Caco-2 (cell line): ENCODE data around the gene ALG3. TPM values are rescaled to one million over a fixed set of nuclear protein-coding genes. Genes with fewer than 3 reads are reported as not detected.

Experiments
- BruUV-seq: library from RNA; stranded (reverse); fragments of 400-500 nt; replicated peaks from 2 replicates; lab custom pipeline; 2021; lab: Mats Ljungman, UMichigan
- CTCF ChIA-PET: fragments of 300-600 bp; sonication (Branson Sonifier 250); formaldehyde crosslinking; loops from one replicate; lab custom pipeline; 2022; ENCODE audit warnings: antibody characterized with exemption; lab: Charles Lee
- POLR2A ChIA-PET: fragments of 300-600 bp; sonication (Branson Sonifier 250); formaldehyde crosslinking; loops from one replicate; lab custom pipeline; 2022; ENCODE audit warnings: antibody characterized with exemption; lab: Charles Lee
- DNase-seq, 2 experiments: peaks; one replicate each; pipeline versions ENCODE4 v3.0.0 to v3.0.0-alpha.2; 2020 to 2022
- H3K27me3 ChIP-seq: replicated peaks from 2 replicates; pipeline ENCODE4 v1.6.0; 2011; ENCODE audit warnings: low read length; ENCODE audit not compliant: control insufficient read depth, insufficient read depth
- H3K36me3 ChIP-seq: 2 replicates; pipeline ENCODE4 v1.5.1; 2011; ENCODE audit warnings: low read length; ENCODE audit not compliant: control insufficient read depth, insufficient read depth
- H3K4me1 ChIP-seq: fragments of 250-450 bp; sonication (Bioruptor Pico); 2 replicates; pipeline ENCODE4 v1.5.1; 2020; ENCODE audit warnings: mild to moderate bottlenecking
- H3K4me3 ChIP-seq: 2 replicates; pipeline ENCODE4 v1.5.1; 2011; ENCODE audit warnings: low read depth, mild to moderate bottlenecking, control low read depth, low read length
- H3K9me3 ChIP-seq: fragments of 250-450 bp; sonication (Bioruptor Pico); 2 replicates; pipeline ENCODE4 v1.5.1; 2020; ENCODE audit warnings: mild to moderate bottlenecking, moderate library complexity
- H3K27ac Mint-ChIP-seq: one replicate; pipeline ENCODE4 v1.8.0; 2022; ENCODE audit warnings: mixed read lengths; ENCODE audit not compliant: unreplicated experiment
- H3K27me3 Mint-ChIP-seq: one replicate; pipeline ENCODE4 v1.8.0; 2022; ENCODE audit warnings: mixed read lengths; ENCODE audit not compliant: insufficient read depth, unreplicated experiment
- H3K36me3 Mint-ChIP-seq: one replicate; pipeline ENCODE4 v1.8.0; 2022; ENCODE audit warnings: mild to moderate bottlenecking, mixed read lengths; ENCODE audit not compliant: insufficient read depth, unreplicated experiment
- H3K4me1 Mint-ChIP-seq: one replicate; pipeline ENCODE4 v1.8.0; 2022; ENCODE audit warnings: low read depth, mixed read lengths; ENCODE audit not compliant: unreplicated experiment
- H3K4me3 Mint-ChIP-seq: one replicate; pipeline ENCODE4 v1.8.0; 2022; ENCODE audit warnings: mild to moderate bottlenecking, moderate library complexity, mixed read lengths; ENCODE audit not compliant: unreplicated experiment
- H3K9me3 Mint-ChIP-seq: one replicate; pipeline ENCODE4 v1.8.0; 2022; ENCODE audit warnings: mixed read lengths; ENCODE audit not compliant: unreplicated experiment
- CTCF ChIP-seq, 2 experiments: fragments of 200-600 bp in 1 of 2; IDR thresholded peaks; 1 replicate in 1 of 2; 2 replicates in 1 of 2; pipeline versions ENCODE4 v1.5.1 to v1.8.0; 2011 to 2022; ENCODE audit warnings: antibody characterized with exemption in 1 of 2, control low read depth in 1 of 2, inconsistent platforms in 1 of 2, low read depth in 1 of 2, low read length in 1 of 2, mild to moderate bottlenecking in 1 of 2, moderate library complexity in 1 of 2; ENCODE audit not compliant: insufficient read depth in 1 of 2, severe bottlenecking in 1 of 2, unreplicated experiment in 1 of 2
- intact Hi-C: fragments of 100-400 bp; cut with micrococcal nuclease; formaldehyde crosslinking; loops from one replicate; pipeline ENCODE4 v1.10.0; 2022; ENCODE audit not compliant: unreplicated experiment
- total RNA-seq: library from RNA; stranded (reverse); gene quantifications from 2 replicates; pipeline ENCODE4 v1.2.3, GENCODE V29; 2022

ALG3 gene
- total RNA-seq, 1 experiment from 2014 or later = 73.4 TPM

- H3K27ac Mint-ChIP-seq = no peak overlapping the region
- no peak overlapping the region for H3K4me3 Mint-ChIP-seq
- Histone ChIP-seq H3K27me3 (no peaks in the 10 kb centered on the region; the same call in 1 of the 2 replicates), H3K9me3 (no peaks in the 10 kb centered on the region), H3K4me3 (no peak overlapping the region), H3K36me3 (no peaks in the 10 kb centered on the region), H3K4me1 (no peaks in the 10 kb centered on the region)
- DNase-seq = no peak
- no peaks in the 10 kb centered on the region for H3K9me3 Mint-ChIP-seq
- no peak for TF ChIP-seq CTCF (IDR thresholded peaks at IDR 0.05; ENCODE audit: insufficient read depth in 1 of 2, low read depth in 1 of 2, low read length in 1 of 2, severe bottlenecking in 1 of 2, unreplicated experiment in 1 of 2)
- no peaks in the 10 kb centered on the region for H3K36me3 Mint-ChIP-seq
- CTCF ChIA-PET = interaction anchor here (0.6 kb wide), 1 partner anchor 132 kb away, joined by 3 read pairs; no protein-coding TSS in a partner anchor
- no peaks in the 10 kb centered on the region for H3K4me1 Mint-ChIP-seq
- intact Hi-C loops = no loop called here
- no TSS peak for BruUV-seq
- POLR2A ChIA-PET = no interaction called here
- peaks cover 12% of the 10 kb centered on the region for H3K27me3 Mint-ChIP-seq
These were observed 26.2 kb downstream of the ALG3 start for GRCh38 chr3:184222521-184222920.

GRCh38 chr3:184218814-184219213, 29.9 kb downstream of the ALG3 start:
- H3K9me3 Mint-ChIP-seq = no peaks in the 10 kb centered on the region
- POLR2A ChIA-PET = interaction anchor here (0.6 kb wide), 1 partner anchor 582 kb away, joined by 3 read pairs; no protein-coding TSS in a partner anchor

GRCh38 chr3:184211718-184212117, 37.0 kb downstream of the ALG3 start:
- H3K4me3 ChIP-seq = no peak overlapping the region
- ChIA-PET CTCF (interaction anchor here (1.2 kb wide), 1 partner anchor 16 kb away, joined by 3 read pairs; no protein-coding TSS in a partner anchor), POLR2A (no interaction called here)
- Mint-ChIP-seq H3K27me3 (peaks cover 9% of the 10 kb centered on the region), H3K4me3 (no peak overlapping the region), H3K36me3 (no peaks in the 10 kb centered on the region), H3K27ac (no peak overlapping the region), H3K9me3 (no peaks in the 10 kb centered on the region), H3K4me1 (no peaks in the 10 kb centered on the region)
- H3K4me1 ChIP-seq = no peaks in the 10 kb centered on the region
- intact Hi-C loops = no loop called here
- no peaks in the 10 kb centered on the region for H3K27me3 ChIP-seq
- H3K9me3 ChIP-seq = no peaks in the 10 kb centered on the region
- TF ChIP-seq CTCF (IDR thresholded peaks at IDR 0.05; ENCODE audit: insufficient read depth in 1 of 2, low read depth in 1 of 2, low read length in 1 of 2, severe bottlenecking in 1 of 2, unreplicated experiment in 1 of 2) = no peak
- BruUV-seq = no TSS peak
- DNase-seq = no peak
- no peaks in the 10 kb centered on the region for H3K36me3 ChIP-seq

More at GRCh38 chr3:184218814-184219213, 29.9 kb downstream of the ALG3 start:
- CTCF ChIA-PET = interaction anchor here (0.6 kb wide), 1 partner anchor 9 kb away, joined by 3 read pairs; no protein-coding TSS in a partner anchor
- DNase-seq = no peak
- Mint-ChIP-seq H3K36me3 (no peaks in the 10 kb centered on the region), H3K27ac (no peak overlapping the region), H3K4me1 (no peaks in the 10 kb centered on the region), H3K27me3 (peaks cover 7% of the 10 kb centered on the region), H3K4me3 (no peak overlapping the region)
- no peak overlapping the region for H3K4me3 ChIP-seq
- H3K27me3 ChIP-seq = no peaks in the 10 kb centered on the region
- H3K4me1 ChIP-seq = no peaks in the 10 kb centered on the region
- no peaks in the 10 kb centered on the region for H3K9me3 ChIP-seq
- TF ChIP-seq CTCF (IDR thresholded peaks at IDR 0.05; ENCODE audit: insufficient read depth in 1 of 2, low read depth in 1 of 2, low read length in 1 of 2, severe bottlenecking in 1 of 2, unreplicated experiment in 1 of 2) = no peak
- intact Hi-C loops = no loop called here
- no peaks in the 10 kb centered on the region for H3K36me3 ChIP-seq
- no TSS peak for BruUV-seq
